ENCODE data around the gene CLSTN2. TPM values are rescaled to one million over a fixed set of nuclear protein-coding genes. Genes with fewer than 3 reads are reported as not detected.

Gene CLSTN2
- total RNA-seq, 1 experiment from 2014 or later = not detected

DNA sequence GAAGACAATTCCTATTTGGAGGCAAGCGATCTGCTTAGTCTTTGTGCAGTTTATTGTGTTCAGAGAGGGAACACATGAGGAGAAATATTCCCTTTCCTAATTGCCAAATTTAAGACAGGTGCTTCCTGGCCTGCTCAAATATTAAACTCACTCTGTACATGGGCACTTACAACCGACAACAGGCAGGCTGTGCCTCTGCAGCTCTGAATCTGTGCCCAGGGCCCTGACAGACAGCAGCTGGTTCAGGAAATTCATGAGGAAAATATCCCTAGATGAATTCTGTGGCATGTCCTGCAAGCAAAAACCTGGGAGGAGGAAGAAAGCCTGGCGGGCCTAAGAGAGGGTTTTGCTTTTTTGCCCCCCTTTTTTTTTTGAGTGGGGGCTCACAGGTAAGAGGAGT lies 573.6 kb downstream of the CLSTN2 start:
- BruUV-seq (replicated peaks) = no TSS peak
- Histone ChIP-seq H2AFZ (no peak overlapping the region), H3K4me2 (no peak overlapping the region), H3K9me2 (ENCODE audit: insufficient read depth) (no peaks in the 10 kb centered on the region; the same call in 1 of the 2 replicates), H3K79me2 (ENCODE audit: low read depth) (no peaks in the 10 kb centered on the region), H3K9me3 (ENCODE audit: insufficient read depth, low read depth) (no peaks in the 10 kb centered on the region), H3K27me3 (ENCODE audit: insufficient read depth, low read depth) (no peaks in the 10 kb centered on the region), H3K4me1 (replicated peaks; ENCODE audit: insufficient read depth) (no peaks in the 10 kb centered on the region), H4K20me1 (ENCODE audit: insufficient read depth) (no peaks in the 10 kb centered on the region), H3K27ac (no peak overlapping the region), H3F3A (ENCODE audit: insufficient read depth, low read depth) (no peaks in the 10 kb centered on the region), H3K36me3 (ENCODE audit: low read depth) (no peaks in the 10 kb centered on the region), H3K4me3 (no peak overlapping the region)
- ChIA-PET POLR2A (ENCODE audit: unreplicated experiment) (no interaction called here), CTCF (interaction anchor here (0.7 kb wide), 1 partner anchor 118 kb away, joined by 3 read pairs; no protein-coding TSS in a partner anchor)
- intact Hi-C loops (cut with micrococcal nuclease; ENCODE audit: unreplicated experiment) = no loop called here
- TF ChIP-seq, protein P1, sequence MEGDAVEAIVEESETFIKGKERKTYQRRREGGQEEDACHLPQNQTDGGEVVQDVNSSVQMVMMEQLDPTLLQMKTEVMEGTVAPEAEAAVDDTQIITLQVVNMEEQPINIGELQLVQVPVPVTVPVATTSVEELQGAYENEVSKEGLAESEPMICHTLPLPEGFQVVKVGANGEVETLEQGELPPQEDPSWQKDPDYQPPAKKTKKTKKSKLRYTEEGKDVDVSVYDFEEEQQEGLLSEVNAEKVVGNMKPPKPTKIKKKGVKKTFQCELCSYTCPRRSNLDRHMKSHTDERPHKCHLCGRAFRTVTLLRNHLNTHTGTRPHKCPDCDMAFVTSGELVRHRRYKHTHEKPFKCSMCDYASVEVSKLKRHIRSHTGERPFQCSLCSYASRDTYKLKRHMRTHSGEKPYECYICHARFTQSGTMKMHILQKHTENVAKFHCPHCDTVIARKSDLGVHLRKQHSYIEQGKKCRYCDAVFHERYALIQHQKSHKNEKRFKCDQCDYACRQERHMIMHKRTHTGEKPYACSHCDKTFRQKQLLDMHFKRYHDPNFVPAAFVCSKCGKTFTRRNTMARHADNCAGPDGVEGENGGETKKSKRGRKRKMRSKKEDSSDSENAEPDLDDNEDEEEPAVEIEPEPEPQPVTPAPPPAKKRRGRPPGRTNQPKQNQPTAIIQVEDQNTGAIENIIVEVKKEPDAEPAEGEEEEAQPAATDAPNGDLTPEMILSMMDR (conservative IDR thresholded peaks at IDR 0.05) = no peak
- no peak for TF ChIP-seq EZH2 (IDR thresholded peaks at IDR 0.05; ENCODE audit: low read depth)
- no peak for DNase-seq

DNA sequence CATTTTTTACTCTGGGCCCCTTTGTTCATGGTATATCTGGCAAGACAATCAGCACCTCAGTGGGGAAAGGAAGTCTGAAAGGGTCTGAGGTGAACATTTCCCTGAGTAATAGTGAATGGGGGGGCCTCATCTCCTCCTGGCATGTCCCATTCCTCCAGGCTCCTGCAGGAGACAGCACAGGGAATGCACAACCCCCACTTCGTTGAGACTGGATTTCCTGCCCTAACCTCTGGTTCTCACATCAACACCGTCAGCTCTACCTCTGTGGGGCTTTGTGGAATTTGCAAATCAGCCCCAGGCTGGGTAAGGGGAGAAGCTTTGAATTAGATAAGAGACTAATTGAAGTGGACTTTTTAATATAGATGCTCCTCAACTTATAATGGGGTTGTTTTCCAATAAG lies 574.5 kb downstream of the CLSTN2 start:
- POLR2A ChIA-PET (ENCODE audit: unreplicated experiment) = interaction anchor here (0.7 kb wide), 1 partner anchor 61 kb away, joined by 6 read pairs; no protein-coding TSS in a partner anchor
- DNase-seq = no peak
- no peak overlapping the region for H3K4me2 ChIP-seq

DNA sequence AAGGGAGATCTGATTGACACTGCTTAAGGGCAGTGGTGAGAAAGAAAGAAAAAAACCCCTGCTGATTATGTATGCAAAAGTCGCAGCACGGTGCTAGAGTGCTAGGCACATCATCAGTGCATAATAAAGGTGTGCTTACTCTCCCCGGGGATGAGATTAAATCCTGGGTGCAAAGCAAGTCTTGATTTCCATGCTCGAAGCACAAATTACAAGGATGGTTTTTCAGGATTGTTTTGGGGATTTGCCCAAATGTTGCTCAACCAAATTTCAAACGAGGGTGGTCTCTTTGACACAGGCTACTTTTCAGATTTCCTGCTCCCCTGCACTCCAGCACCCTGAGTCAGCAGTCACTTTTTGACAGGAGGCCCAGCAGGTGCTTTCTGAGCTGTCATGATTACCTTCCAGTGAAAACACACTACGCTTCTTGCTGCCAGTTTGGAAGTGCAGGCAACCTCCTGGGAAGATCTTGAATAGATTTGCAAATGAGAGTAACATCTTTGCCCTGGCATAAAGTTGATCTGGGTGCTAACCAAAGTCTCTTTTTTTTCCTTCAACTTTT lies 575.4 kb downstream of the CLSTN2 start:
- BruUV-seq (replicated peaks) = no TSS peak

More for the DNA sequence above, 574.5 kb downstream of the CLSTN2 start:
- H3K9me2 ChIP-seq (ENCODE audit: insufficient read depth) = no peaks in the 10 kb centered on the region; the same call in 1 of the 2 replicates
- no peaks in the 10 kb centered on the region for H3K9me3 ChIP-seq (ENCODE audit: insufficient read depth, low read depth)
- no peak overlapping the region for H2AFZ ChIP-seq
- H3K27me3 ChIP-seq (ENCODE audit: insufficient read depth, low read depth) = no peaks in the 10 kb centered on the region
- no peaks in the 10 kb centered on the region for H3K4me1 ChIP-seq (replicated peaks; ENCODE audit: insufficient read depth)
- H3K36me3 ChIP-seq (ENCODE audit: low read depth) = no peaks in the 10 kb centered on the region
- no TSS peak for BruUV-seq (replicated peaks)
- no peaks in the 10 kb centered on the region for H3F3A ChIP-seq (ENCODE audit: insufficient read depth, low read depth)
- H3K27ac ChIP-seq = no peak overlapping the region
- H3K4me3 ChIP-seq = no peak overlapping the region
- CTCF ChIA-PET = no interaction called here
- H4K20me1 ChIP-seq (ENCODE audit: insufficient read depth) = no peaks in the 10 kb centered on the region
- TF ChIP-seq, protein P1 (conservative IDR thresholded peaks at IDR 0.05) = no peak
- TF ChIP-seq EZH2 (IDR thresholded peaks at IDR 0.05; ENCODE audit: low read depth) = no peak
- H3K79me2 ChIP-seq (ENCODE audit: low read depth) = no peaks in the 10 kb centered on the region
- intact Hi-C loops (cut with micrococcal nuclease; ENCODE audit: unreplicated experiment) = no loop called here

More for the DNA sequence above, 575.4 kb downstream of the CLSTN2 start:
- no peaks in the 10 kb centered on the region for H3K9me3 ChIP-seq (ENCODE audit: insufficient read depth, low read depth)
- CTCF ChIA-PET = no interaction called here
- no peaks in the 10 kb centered on the region for H3F3A ChIP-seq (ENCODE audit: insufficient read depth, low read depth)
- no peaks in the 10 kb centered on the region for H3K27me3 ChIP-seq (ENCODE audit: insufficient read depth, low read depth)
- intact Hi-C loops (cut with micrococcal nuclease; ENCODE audit: unreplicated experiment) = no loop called here
- no peaks in the 10 kb centered on the region; the same call in 1 of the 2 replicates for H3K9me2 ChIP-seq (ENCODE audit: insufficient read depth)
- no peaks in the 10 kb centered on the region for H3K79me2 ChIP-seq (ENCODE audit: low read depth)
- H3K4me3 ChIP-seq = no peak overlapping the region
- H3K4me2 ChIP-seq = no peak overlapping the region
- no peaks in the 10 kb centered on the region for H3K4me1 ChIP-seq (replicated peaks; ENCODE audit: insufficient read depth)
- no peak for DNase-seq
- H3K36me3 ChIP-seq (ENCODE audit: low read depth) = no peaks in the 10 kb centered on the region
- TF ChIP-seq, protein P1 (conservative IDR thresholded peaks at IDR 0.05) = no peak
- no peak for TF ChIP-seq EZH2 (IDR thresholded peaks at IDR 0.05; ENCODE audit: low read depth)
- H3K27ac ChIP-seq = no peak overlapping the region
- no peaks in the 10 kb centered on the region for H4K20me1 ChIP-seq (ENCODE audit: insufficient read depth)
- POLR2A ChIA-PET (ENCODE audit: unreplicated experiment) = interaction anchor here (0.7 kb wide), 1 partner anchor 60 kb away, joined by 6 read pairs; no protein-coding TSS in a partner anchor
- no peak overlapping the region for H2AFZ ChIP-seq

All from PC-9 (cell line).